Activated B cell treated with CpG ODN at 0.5 μM for 24 hours (primary cell): ENCODE measurements around the gene S100G. TPM values are rescaled to one million over a fixed set of nuclear protein-coding genes. Genes with fewer than 3 reads are reported as not detected.
"Not testable (repeated sequence)": the region's sequence is repeated elsewhere in the genome, so short reads cannot be mapped to it uniquely, and the experiment has no call there.

Source experiments
- ATAC-seq: fragments of 200-7000 bp; cut with Tn5 transposase; one replicate; pipeline ENCODE4 v1.10.0; 2021; ENCODE audit warnings: low read depth, mild to moderate bottlenecking, moderate library complexity
- CTCF ChIA-PET: fragments of 350-600 bp; sonication (Branson Sonifier 250); formaldehyde crosslinking; loops from one replicate; lab custom pipeline; 2021; ENCODE audit warnings: antibody characterized with exemption; lab: Charles Lee
- POLR2A ChIA-PET: fragments of 350-600 bp; sonication (Branson Sonifier 250); formaldehyde crosslinking; loops from one replicate; lab custom pipeline; 2021; ENCODE audit warnings: antibody characterized with exemption; lab: Charles Lee
- DNase-seq: peaks from one replicate; pipeline ENCODE4 v3.0.0; 2022
- H3K27ac Mint-ChIP-seq: one replicate; pipeline ENCODE4 v1.8.0; 2020; ENCODE audit warnings: mixed read lengths
- H3K27me3 Mint-ChIP-seq: one replicate; pipeline ENCODE4 v1.8.0; 2021; ENCODE audit warnings: mixed read lengths
- H3K36me3 Mint-ChIP-seq: one replicate; pipeline ENCODE4 v1.8.0; 2021; ENCODE audit warnings: low read depth, mixed read lengths
- H3K4me1 Mint-ChIP-seq: one replicate; pipeline ENCODE4 v1.8.0; 2021; ENCODE audit warnings: mixed read lengths
- H3K4me3 Mint-ChIP-seq: one replicate; pipeline ENCODE4 v1.8.0; 2020; ENCODE audit warnings: mild to moderate bottlenecking, mixed read lengths
- H3K9me3 Mint-ChIP-seq: one replicate; pipeline ENCODE4 v1.8.0; 2020; ENCODE audit warnings: mixed read lengths
- intact Hi-C: fragments of 100-400 bp; cut with micrococcal nuclease; formaldehyde crosslinking; loops from one replicate; pipeline ENCODE4 v1.15.1; 2024
- total RNA-seq: library from RNA; stranded (reverse); gene quantifications from 2 replicates; pipeline ENCODE4 v1.2.3, GENCODE V29; 2022
- TF ChIP-seq, protein P1 (sequence below): fragments of 200-600 bp; IDR thresholded peaks from one replicate; pipeline ENCODE4 v1.8.0; 2022; ENCODE audit warnings: antibody characterized with exemption, mild to moderate bottlenecking

Gene S100G, protein sequence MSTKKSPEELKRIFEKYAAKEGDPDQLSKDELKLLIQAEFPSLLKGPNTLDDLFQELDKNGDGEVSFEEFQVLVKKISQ
- total RNA-seq, result not detected in 2 replicates

DNA sequence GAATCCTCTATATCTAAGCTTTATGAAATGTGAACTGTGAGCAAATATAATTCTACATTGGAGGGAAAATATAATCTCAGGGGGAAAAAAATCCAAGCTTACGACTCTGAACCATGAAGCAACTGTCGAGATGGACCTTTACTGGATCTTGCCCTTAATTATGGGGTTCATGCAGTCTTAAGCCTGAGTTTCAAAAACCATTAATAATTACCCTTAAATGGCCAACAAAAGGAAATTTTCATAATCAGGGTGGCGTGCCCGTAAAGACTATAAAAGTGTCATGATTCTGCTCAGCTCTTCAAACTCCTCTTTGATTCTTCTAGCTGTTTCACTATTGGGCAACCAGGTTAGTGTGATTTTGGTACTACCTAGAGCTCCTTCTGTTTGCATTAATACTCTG is at the start of gene S100G:
Gene S100G (plus strand): TSS at position 301 of the 400 bp plus-strand sequence. CDS start 849 bp downstream, outside the sequence.
- ChIA-PET POLR2A (no interaction called here), CTCF (no interaction called here)
- Mint-ChIP-seq H3K27ac (no peak within 1 kb of the TSS), H3K9me3 (no peaks in the 10 kb centered on the region), H3K27me3 (no peaks in the 10 kb centered on the region), H3K36me3 (peaks cover 10% of the 10 kb centered on the region), H3K4me3 (no peak within 1 kb of the TSS), H3K4me1 (no peaks in the 10 kb centered on the region)
- intact Hi-C loops, result no loop called here
- TF ChIP-seq, protein P1, sequence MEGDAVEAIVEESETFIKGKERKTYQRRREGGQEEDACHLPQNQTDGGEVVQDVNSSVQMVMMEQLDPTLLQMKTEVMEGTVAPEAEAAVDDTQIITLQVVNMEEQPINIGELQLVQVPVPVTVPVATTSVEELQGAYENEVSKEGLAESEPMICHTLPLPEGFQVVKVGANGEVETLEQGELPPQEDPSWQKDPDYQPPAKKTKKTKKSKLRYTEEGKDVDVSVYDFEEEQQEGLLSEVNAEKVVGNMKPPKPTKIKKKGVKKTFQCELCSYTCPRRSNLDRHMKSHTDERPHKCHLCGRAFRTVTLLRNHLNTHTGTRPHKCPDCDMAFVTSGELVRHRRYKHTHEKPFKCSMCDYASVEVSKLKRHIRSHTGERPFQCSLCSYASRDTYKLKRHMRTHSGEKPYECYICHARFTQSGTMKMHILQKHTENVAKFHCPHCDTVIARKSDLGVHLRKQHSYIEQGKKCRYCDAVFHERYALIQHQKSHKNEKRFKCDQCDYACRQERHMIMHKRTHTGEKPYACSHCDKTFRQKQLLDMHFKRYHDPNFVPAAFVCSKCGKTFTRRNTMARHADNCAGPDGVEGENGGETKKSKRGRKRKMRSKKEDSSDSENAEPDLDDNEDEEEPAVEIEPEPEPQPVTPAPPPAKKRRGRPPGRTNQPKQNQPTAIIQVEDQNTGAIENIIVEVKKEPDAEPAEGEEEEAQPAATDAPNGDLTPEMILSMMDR, result no peak
- ATAC-seq (no peak), DNase-seq (no peak)

DNA sequence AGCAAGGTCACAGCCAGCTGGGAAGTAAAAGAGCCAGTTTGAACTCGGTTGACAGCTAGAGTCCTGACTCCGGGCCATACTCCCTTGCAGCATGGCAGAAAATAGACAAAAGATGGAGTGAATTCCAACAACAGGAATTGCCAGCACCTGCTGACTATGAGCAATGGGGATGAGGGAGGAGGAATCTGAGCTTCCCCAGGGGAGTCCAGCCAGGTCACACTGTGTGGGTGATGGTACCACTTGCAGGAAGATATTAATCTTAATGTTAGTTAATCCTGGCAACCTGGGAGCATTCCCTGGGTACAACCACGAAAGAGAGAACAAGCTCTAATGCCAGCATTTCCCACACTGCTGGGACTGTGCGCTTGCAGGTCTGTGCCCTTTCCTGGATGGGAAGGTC is 48.1 kb upstream of the S100G start:
- Mint-ChIP-seq H3K4me3 (no peak overlapping the region), H3K4me1 (peaks cover 13% of the 10 kb centered on the region), H3K27me3 (no peaks in the 10 kb centered on the region), H3K36me3 (peaks cover 18% of the 10 kb centered on the region), H3K9me3 (no peaks in the 10 kb centered on the region), H3K27ac (no peak overlapping the region)
- intact Hi-C loops, result no loop called here
- TF ChIP-seq, protein P1, result no peak
- ATAC-seq (no peak), DNase-seq (no peak)
- POLR2A ChIA-PET, result no interaction called here
- CTCF ChIA-PET, result no interaction called here

DNA sequence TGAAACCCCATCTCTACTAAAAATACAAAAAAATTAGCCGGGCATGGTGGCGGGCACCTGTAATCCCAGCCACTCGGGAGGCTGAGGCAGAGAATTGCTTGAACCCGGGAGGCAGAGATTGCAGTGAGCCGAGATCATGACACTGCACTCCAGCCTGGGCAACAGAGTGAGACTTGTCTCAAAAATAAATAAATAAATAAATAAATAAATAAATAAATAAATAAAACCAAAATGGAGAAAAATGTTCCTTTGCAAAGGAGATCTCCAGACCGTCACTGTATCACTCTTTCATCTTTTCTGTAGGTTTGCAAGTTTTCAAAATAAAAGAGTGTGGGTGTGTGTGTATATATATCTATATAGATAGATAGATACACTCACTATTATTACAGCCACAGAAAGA is 46.7 kb upstream of the S100G start:
- intact Hi-C loops, CTCF ChIA-PET: not testable (repeated sequence)

DNA sequence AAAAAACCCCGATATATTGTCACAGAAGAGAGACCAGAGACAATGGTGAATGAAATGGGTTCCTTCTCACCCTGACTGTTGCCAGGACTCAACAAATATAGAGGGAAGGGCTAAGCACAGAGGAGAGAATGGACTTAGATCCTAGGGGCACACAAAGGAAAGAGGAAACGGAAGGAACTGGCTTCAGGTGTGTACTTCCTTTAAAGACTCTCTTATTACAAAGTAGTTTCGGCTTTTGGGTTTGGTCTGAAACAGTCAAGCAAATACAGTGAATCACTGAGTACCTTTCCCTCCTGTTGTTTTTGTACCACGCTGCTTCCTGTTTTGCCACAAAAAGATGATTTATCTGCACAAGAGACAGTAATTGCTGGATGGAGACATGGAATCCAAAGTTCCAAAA is 46.1 kb upstream of the S100G start:
- DNase-seq (no peak), ATAC-seq (no peak)
- POLR2A ChIA-PET, result no interaction called here
- Mint-ChIP-seq H3K27me3 (no peaks in the 10 kb centered on the region), H3K4me3 (no peak overlapping the region), H3K36me3 (peaks cover 23% of the 10 kb centered on the region), H3K9me3 (no peaks in the 10 kb centered on the region), H3K4me1 (peaks cover 13% of the 10 kb centered on the region), H3K27ac (no peak overlapping the region)
- intact Hi-C loops, result no loop called here
- CTCF ChIA-PET, result no interaction called here
- TF ChIP-seq, protein P1, result no peak

More for the DNA sequence above, 46.7 kb upstream of the S100G start:
- H3K27ac Mint-ChIP-seq, POLR2A ChIA-PET, ATAC-seq, H3K9me3 Mint-ChIP-seq, H3K27me3 Mint-ChIP-seq, DNase-seq, H3K4me3 Mint-ChIP-seq: not testable (repeated sequence)
- H3K4me1 Mint-ChIP-seq, result peaks cover 13% of the 10 kb centered on the region
- H3K36me3 Mint-ChIP-seq, result peaks cover 23% of the 10 kb centered on the region

DNA sequence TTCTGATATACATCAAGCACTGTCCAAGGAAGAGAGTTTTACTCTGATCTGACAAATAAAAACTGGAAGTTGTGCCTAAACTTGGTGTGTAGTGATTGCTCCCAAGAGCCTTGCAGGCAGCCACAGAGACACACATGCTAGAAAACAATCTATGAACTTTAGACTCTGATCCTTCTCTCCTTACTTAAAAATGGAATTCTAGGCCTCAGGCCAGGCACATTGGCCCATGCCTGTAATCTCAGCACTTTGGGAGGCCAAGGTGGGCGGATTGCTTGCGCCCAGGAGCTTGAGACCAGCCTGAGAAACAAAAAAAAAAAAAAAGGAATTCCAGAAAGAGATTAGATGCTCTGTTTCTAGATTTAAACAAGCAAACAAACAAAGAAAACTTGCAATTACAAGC is 45.6 kb upstream of the S100G start:
- Mint-ChIP-seq H3K4me3 (no peak overlapping the region), H3K9me3 (no peaks in the 10 kb centered on the region), H3K4me1 (peaks cover 13% of the 10 kb centered on the region), H3K27me3 (no peaks in the 10 kb centered on the region), H3K36me3 (peaks cover 20% of the 10 kb centered on the region), H3K27ac (no peak overlapping the region)
- CTCF ChIA-PET, result no interaction called here
- intact Hi-C loops, result no loop called here
- TF ChIP-seq, protein P1, result no peak
- ATAC-seq (no peak), DNase-seq (no peak)
- POLR2A ChIA-PET, result no interaction called here
